ENCODE results near the gene DCAF15. TPM values are rescaled to one million over a fixed set of nuclear protein-coding genes. Genes with fewer than 3 reads are reported as not detected.
A peak's percentile ranks its signal among the peaks of the same experiment; 100 is the strongest.

Gene DCAF15
- total and polyA plus RNA-seq, 4 donors, result 10.9 to 49.9 (median 35.3) TPM

DNA sequence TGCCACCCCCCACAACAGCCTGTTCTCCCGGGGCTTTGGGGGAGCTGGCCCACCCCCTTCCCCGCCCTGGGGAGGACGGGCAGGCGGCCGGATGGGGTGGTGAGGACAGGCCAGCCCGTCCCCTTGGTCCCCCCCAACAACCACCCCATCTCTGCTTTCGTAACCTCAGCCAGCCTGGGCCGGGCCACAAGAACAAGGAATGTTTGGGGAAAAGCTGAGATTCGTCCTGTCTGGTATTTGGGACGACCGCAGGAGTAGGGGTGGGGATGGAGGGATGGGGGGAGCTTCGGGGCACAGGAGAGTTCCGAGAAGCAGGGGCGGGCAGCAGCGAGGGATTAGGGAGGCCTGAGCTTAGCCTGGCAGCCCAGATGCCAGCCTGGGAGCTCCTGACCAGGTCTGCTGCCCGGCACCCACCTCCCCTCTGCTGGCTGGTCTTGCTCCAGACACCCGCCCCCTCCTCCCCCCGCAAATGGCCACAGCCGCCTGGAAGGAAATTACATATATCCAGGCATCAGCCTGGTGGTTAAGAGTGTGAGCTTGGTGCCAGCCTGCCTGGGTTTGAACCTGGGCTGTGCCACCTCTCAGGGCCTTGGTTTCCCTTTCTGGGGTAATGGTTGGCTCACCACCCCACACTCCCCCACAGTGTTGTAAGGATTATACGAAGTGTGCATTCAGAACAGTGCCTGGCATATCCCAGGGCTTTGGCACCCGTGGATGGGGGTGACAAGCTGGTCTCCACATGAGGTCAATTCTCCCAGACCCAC lies 13.8 kb upstream of the DCAF15 start, which contains the start of gene PODNL1:
TSS of gene PODNL1 (minus strand) at position 117 of the 764 bp plus-strand sequence. CDS start 236 bp downstream, outside the sequence.
- peaks cover 16% of the 10 kb centered on the region for H3K4me1 ChIP-seq (ENCODE audit: control insufficient read depth, insufficient read depth, low read length)
- H3K36me3 ChIP-seq (ENCODE audit: control insufficient read depth, insufficient read depth, low read length), result peaks cover 4% of the 10 kb centered on the region
- DNase-seq (ENCODE audit: low read depth in 4 of 6, low spot score in 6 of 6), result no peak
- WGBS (ENCODE audit: insufficient coverage), result 35% methylated on average over 6 of the region's 21 CpGs
- H3K4me3 ChIP-seq (ENCODE audit: low read depth, low read length), result no peak within 1 kb of the TSS
- peaks cover 5% of the 10 kb centered on the region for H3K27me3 ChIP-seq (ENCODE audit: control insufficient read depth, insufficient read depth, low read length)
- H3K9me3 ChIP-seq (ENCODE audit: control insufficient read depth, insufficient read depth, low read length), result no peaks in the 10 kb centered on the region
- no peak within 1 kb of the TSS for H3K27ac ChIP-seq (ENCODE audit: low read depth, low read length)

DNA sequence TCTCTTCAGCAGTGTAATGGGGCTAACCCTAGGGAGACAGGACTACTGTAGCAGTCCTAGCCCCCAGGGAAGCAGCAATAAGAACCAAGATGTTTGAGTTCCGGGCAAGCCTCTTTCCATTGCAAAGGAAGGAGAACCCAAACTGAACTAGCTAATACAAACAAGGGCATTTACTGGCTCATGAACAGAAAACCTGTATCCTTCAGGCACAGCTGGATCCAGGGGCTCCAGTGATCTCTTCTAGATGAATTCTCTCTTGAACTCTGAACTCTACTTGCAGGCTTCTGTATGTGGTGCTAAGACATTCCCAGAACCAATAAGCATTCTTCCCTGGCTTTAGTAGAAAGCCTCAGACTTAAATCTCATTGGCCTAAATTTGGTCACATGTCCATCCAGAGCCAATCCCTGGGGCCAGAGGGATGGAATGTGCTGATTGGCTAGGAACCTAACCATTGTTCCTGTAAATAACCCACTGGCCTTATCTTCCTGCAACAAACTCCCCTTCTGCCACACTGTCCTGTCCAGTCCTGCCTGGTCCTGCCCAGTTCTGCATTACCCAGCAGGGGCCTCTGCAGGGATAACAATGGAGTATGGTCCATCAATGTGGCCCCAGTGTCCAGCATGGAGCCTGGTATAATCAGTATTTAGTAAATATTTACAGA lies 10.2 kb upstream of the DCAF15 start:
- DNase-seq (ENCODE audit: low read depth in 4 of 6, low spot score in 6 of 6), result no peak
- 100% methylated on average over 1 of the region's 1 CpG for WGBS (ENCODE audit: insufficient coverage)
- H3K4me3 ChIP-seq (ENCODE audit: low read depth, low read length), result no peak overlapping the region
- no peak overlapping the region for H3K27ac ChIP-seq (ENCODE audit: low read depth, low read length)
- H3K36me3 ChIP-seq (ENCODE audit: control insufficient read depth, insufficient read depth, low read length), result no peaks in the 10 kb centered on the region
- no peaks in the 10 kb centered on the region for H3K9me3 ChIP-seq (ENCODE audit: control insufficient read depth, insufficient read depth, low read length)
- peaks cover 5% of the 10 kb centered on the region for H3K27me3 ChIP-seq (ENCODE audit: control insufficient read depth, insufficient read depth, low read length)
- peaks cover 16% of the 10 kb centered on the region for H3K4me1 ChIP-seq (ENCODE audit: control insufficient read depth, insufficient read depth, low read length)

DNA sequence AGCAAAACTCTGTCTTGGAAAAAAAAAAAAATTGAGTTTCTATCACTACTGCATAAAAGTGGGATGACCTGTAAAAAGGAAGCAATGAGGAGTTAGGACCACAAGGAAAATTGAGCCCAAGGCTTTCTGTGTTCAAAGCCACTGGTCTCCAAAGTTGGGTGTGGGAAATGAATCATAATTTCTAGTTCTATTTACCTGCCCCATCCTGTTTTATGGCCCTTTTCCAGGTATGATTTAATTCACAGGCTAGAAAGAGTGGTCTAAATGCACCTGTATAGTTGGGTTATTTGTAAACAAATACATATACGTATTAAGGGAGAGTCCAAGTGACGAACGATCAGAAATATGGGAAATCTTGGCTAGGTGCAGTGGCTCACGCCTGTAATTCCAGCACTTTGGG lies 5.9 kb upstream of the DCAF15 start:
- Histone ChIP-seq H3K27ac (ENCODE audit: low read depth, low read length) (no peak overlapping the region), H3K9me3 (ENCODE audit: control insufficient read depth, insufficient read depth, low read length) (no peaks in the 10 kb centered on the region), H3K4me1 (ENCODE audit: control insufficient read depth, insufficient read depth, low read length) (peaks cover 3% of the 10 kb centered on the region), H3K4me3 (ENCODE audit: low read depth, low read length) (no peak overlapping the region), H3K27me3 (ENCODE audit: control insufficient read depth, insufficient read depth, low read length) (no peaks in the 10 kb centered on the region), H3K36me3 (ENCODE audit: control insufficient read depth, insufficient read depth, low read length) (no peaks in the 10 kb centered on the region)
- DNase-seq (ENCODE audit: low read depth in 4 of 6, low spot score in 6 of 6), result no peak
- no CpG with 5 or more reads among the region's 4 CpGs for WGBS (ENCODE audit: insufficient coverage)

DNA sequence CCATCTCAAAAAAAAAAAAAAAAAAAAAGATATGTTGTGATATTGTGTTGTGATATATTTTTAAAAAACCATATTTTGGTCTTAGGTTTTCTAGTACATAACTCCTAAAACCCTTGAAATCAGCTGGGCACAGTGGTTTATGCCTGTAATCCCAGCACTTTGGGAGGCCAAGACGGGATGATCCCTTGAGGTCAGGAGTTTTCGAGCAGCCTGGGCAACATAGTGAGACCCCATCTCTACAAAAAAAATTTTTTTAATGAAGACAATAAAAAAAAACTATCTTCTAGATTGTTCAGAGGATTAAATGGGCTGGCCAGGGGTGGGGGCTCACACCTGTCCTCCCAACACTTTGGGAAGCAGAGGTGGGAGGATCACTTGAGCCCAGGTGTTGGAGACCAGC lies 1.3 kb upstream of the DCAF15 start:
- Histone ChIP-seq H3K36me3 (ENCODE audit: control insufficient read depth, insufficient read depth, low read length) (peaks cover 26% of the 10 kb centered on the region), H3K27me3 (ENCODE audit: control insufficient read depth, insufficient read depth, low read length) (no peaks in the 10 kb centered on the region), H3K4me3 (ENCODE audit: low read depth, low read length) (no peak overlapping the region), H3K4me1 (ENCODE audit: control insufficient read depth, insufficient read depth, low read length) (peaks cover 25% of the 10 kb centered on the region), H3K27ac (ENCODE audit: low read depth, low read length) (no peak overlapping the region), H3K9me3 (ENCODE audit: control insufficient read depth, insufficient read depth, low read length) (no peaks in the 10 kb centered on the region)
- WGBS (ENCODE audit: insufficient coverage), result no CpG with 5 or more reads among the region's 2 CpGs
- no peak for DNase-seq (ENCODE audit: low read depth in 4 of 6, low spot score in 6 of 6)

DNA sequence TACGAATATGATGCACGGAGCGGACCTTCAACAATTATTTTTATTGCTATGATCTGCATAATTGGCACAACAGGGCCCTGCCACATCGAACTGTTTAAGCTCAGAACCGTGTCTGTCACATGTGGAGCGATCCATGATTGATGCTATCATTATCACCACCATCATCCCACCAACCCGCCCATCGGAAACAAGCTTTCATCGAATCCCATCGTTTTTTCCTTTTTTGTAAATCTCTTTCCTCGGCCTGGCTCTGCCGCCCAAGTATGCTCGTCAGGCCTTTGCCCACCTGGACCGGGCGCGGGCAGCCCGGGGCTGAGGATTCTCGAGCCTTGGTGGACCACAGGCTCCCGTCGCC lies 533 bp upstream of the DCAF15 start:
- Histone ChIP-seq H3K4me3 (ENCODE audit: low read depth, low read length) (peak overlapping the region; percentile 73), H3K27ac (ENCODE audit: low read depth, low read length) (peak overlapping the region; percentile 15), H3K9me3 (ENCODE audit: control insufficient read depth, insufficient read depth, low read length) (no peaks in the 10 kb centered on the region), H3K4me1 (ENCODE audit: control insufficient read depth, insufficient read depth, low read length) (peaks cover 25% of the 10 kb centered on the region), H3K36me3 (ENCODE audit: control insufficient read depth, insufficient read depth, low read length) (peaks cover 33% of the 10 kb centered on the region), H3K27me3 (ENCODE audit: control insufficient read depth, insufficient read depth, low read length) (no peaks in the 10 kb centered on the region)
- WGBS (ENCODE audit: insufficient coverage), result under 1% methylated on average over 17 of the region's 20 CpGs
- no peak for DNase-seq (ENCODE audit: low read depth in 4 of 6, low spot score in 6 of 6)

DNA sequence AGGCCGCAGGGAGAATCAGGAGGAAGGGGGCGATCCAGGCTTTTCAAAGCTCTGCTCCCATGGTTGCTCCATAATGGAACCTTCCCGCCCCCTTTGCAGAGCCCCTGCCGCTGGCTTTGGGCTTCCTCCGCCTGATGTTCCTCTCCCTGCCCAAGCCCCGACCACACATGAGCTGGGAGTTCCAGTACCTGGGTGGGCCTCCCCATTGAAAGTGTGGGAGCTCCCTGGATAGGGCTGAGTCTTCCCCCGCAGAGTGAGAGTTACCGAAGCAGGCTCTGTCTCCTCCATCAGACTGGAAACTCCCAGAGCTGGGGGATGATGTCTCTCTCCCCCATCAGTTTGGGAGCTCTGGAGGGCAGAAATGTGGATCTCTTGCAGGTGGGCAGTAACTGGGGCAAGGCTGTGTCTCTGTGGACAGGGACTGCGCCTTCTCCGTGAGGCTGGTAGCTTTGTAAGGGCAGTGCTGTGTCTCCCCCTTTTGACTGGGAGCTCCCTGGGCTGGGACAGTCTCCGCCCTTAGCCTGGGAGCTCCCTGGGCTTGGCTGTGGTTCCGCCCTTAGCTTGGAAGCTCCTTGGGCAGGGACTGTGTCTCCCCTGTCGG lies 722 bp downstream of the DCAF15 start:
- H3K27ac ChIP-seq (ENCODE audit: low read depth, low read length), result peak overlapping the region; percentile 16
- H3K36me3 ChIP-seq (ENCODE audit: control insufficient read depth, insufficient read depth, low read length), result peaks cover 46% of the 10 kb centered on the region
- H3K4me1 ChIP-seq (ENCODE audit: control insufficient read depth, insufficient read depth, low read length), result peaks cover 25% of the 10 kb centered on the region
- H3K4me3 ChIP-seq (ENCODE audit: low read depth, low read length), result peak overlapping the region; percentile 68
- 10% methylated on average over 11 of the region's 13 CpGs for WGBS (ENCODE audit: insufficient coverage)
- DNase-seq (ENCODE audit: low read depth in 4 of 6, low spot score in 6 of 6), result peak in 1 of 6 donors; percentile 30
- no peaks in the 10 kb centered on the region for H3K9me3 ChIP-seq (ENCODE audit: control insufficient read depth, insufficient read depth, low read length)
- H3K27me3 ChIP-seq (ENCODE audit: control insufficient read depth, insufficient read depth, low read length), result no peaks in the 10 kb centered on the region

DNA sequence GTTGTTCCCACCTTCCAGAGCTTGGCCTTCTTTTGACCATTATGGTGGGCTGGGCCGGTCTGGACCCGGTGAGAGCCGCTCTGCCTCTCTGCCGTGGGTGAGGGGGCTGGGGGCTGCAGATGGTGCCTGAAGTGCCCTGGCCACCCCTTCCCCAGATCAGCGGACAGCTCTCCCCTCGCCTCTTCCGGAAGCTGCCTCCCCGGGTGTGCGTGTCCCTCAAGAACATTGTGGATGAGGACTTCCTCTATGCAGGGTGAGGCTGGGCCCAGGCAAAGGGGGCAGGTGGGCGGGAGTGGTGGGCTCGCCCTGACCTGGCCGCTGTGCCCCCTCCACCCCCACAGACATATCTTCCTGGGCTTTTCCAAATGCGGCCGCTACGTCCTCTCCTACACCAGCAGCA lies 1.9 kb downstream of the DCAF15 start:
- WGBS (ENCODE audit: insufficient coverage), result 89% methylated on average over 10 of the region's 15 CpGs

DNA sequence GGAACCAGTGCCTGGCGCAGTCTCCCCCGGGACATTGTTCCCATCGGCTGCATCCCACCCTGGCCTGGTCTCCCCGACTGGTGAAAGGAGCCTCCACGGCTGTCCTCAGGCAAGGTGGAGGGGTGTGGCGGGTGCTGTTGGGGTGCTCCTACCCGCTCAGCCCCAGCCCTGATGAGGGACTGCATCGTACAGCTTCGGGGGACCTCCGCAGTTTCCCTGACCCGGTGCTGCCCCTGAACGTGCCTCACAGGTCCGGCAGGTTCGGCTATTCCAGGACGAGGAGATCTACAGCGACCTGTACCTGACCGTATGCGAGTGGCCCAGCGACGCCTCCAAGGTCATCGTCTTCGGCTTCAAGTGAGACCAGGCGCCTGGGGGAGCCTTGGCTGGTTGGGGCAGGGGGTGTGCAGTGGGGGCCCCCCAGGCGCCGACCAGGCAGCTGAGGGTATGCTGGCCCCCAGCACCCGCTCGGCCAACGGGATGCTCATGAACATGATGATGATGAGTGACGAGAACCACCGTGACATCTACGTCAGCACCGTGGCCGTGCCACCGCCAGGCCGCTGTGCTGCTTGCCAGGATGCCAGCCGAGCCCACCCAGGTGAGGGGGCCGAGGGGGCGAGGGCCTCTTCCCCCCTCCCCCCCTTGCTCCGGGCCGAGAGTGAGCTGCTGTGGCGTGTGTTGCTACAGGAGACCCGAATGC lies 3.5 kb downstream of the DCAF15 start:
- WGBS (ENCODE audit: insufficient coverage), result 93% methylated on average over 41 of the region's 42 CpGs
- H3K4me3 ChIP-seq (ENCODE audit: low read depth, low read length), result no peak overlapping the region
- H3K9me3 ChIP-seq (ENCODE audit: control insufficient read depth, insufficient read depth, low read length), result no peaks in the 10 kb centered on the region
- no peak overlapping the region for H3K27ac ChIP-seq (ENCODE audit: low read depth, low read length)
- peaks cover 73% of the 10 kb centered on the region for H3K36me3 ChIP-seq (ENCODE audit: control insufficient read depth, insufficient read depth, low read length)
- H3K4me1 ChIP-seq (ENCODE audit: control insufficient read depth, insufficient read depth, low read length), result peaks cover 25% of the 10 kb centered on the region
- no peak for DNase-seq (ENCODE audit: low read depth in 4 of 6, low spot score in 6 of 6)
- no peaks in the 10 kb centered on the region for H3K27me3 ChIP-seq (ENCODE audit: control insufficient read depth, insufficient read depth, low read length)

More for the DNA sequence above, 1.9 kb downstream of the DCAF15 start:
- Histone ChIP-seq H3K36me3 (ENCODE audit: control insufficient read depth, insufficient read depth, low read length) (peaks cover 57% of the 10 kb centered on the region), H3K4me3 (ENCODE audit: low read depth, low read length) (no peak overlapping the region), H3K27ac (ENCODE audit: low read depth, low read length) (no peak overlapping the region), H3K9me3 (ENCODE audit: control insufficient read depth, insufficient read depth, low read length) (no peaks in the 10 kb centered on the region), H3K27me3 (ENCODE audit: control insufficient read depth, insufficient read depth, low read length) (no peaks in the 10 kb centered on the region), H3K4me1 (ENCODE audit: control insufficient read depth, insufficient read depth, low read length) (peaks cover 25% of the 10 kb centered on the region)
- no peak for DNase-seq (ENCODE audit: low read depth in 4 of 6, low spot score in 6 of 6)

DNA sequence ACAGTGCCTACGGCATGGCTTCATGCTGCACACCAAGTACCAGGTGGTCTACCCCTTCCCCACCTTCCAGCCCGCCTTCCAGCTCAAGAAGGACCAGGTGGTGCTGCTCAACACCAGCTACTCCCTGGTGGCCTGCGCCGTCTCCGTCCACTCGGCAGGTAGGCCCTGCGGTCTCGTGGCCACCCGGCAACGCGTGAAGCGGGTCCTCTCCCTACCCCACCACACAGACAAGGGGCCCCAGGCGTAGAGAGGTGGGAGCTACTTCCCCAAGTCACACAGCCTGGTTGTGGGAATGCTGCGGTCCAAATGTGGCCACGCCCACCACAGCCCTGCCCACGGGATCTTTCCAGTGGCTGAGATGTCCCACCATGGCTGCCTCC lies 4.0 kb downstream of the DCAF15 start:
- WGBS (ENCODE audit: insufficient coverage), result 95% methylated on average over 16 of the region's 16 CpGs
- Histone ChIP-seq H3K9me3 (ENCODE audit: control insufficient read depth, insufficient read depth, low read length) (no peaks in the 10 kb centered on the region), H3K27ac (ENCODE audit: low read depth, low read length) (no peak overlapping the region), H3K27me3 (ENCODE audit: control insufficient read depth, insufficient read depth, low read length) (no peaks in the 10 kb centered on the region), H3K36me3 (ENCODE audit: control insufficient read depth, insufficient read depth, low read length) (peaks cover 79% of the 10 kb centered on the region), H3K4me1 (ENCODE audit: control insufficient read depth, insufficient read depth, low read length) (peaks cover 23% of the 10 kb centered on the region), H3K4me3 (ENCODE audit: low read depth, low read length) (no peak overlapping the region)
- no peak for DNase-seq (ENCODE audit: low read depth in 4 of 6, low spot score in 6 of 6)
